ENCODE results near the gene FPR2. TPM values are rescaled to one million over a fixed set of nuclear protein-coding genes. Genes with fewer than 3 reads are reported as not detected.
A peak's percentile ranks its signal among the peaks of the same experiment; 100 is the strongest.

Gene FPR2
- total RNA-seq, 2 donors from 2014 or later, result 0.47 to 1.1 TPM

GRCh38 chr19:51798062-51798461 lies 37.1 kb downstream of the FPR2 start:
- TF ChIP-seq CTCF (IDR thresholded peaks at IDR 0.05), result no peak
- Histone ChIP-seq H3K4me3 (no peak overlapping the region), H3K27me3 (no peaks in the 10 kb centered on the region), H3K27ac (peak overlapping the region; percentile 18), H3K9ac (ENCODE audit: low read depth in 2 of 2, low read length in 2 of 2) (peak overlapping the region in 1 of 2 donors; percentile 7), H3K36me3 (no peaks in the 10 kb centered on the region), H3K4me1 (no peaks in the 10 kb centered on the region), H3K9me3 (no peaks in the 10 kb centered on the region)
- intact Hi-C loops (cut with DNase I), result no loop called here
- DNase-seq, result no peak

GRCh38 chr19:51799034-51799773 lies 38.2 kb downstream of the FPR2 start:
- TF ChIP-seq CTCF (IDR thresholded peaks at IDR 0.05), result no peak
- intact Hi-C loops (cut with DNase I), result no loop called here
- H3K4me3 ChIP-seq, result no peak overlapping the region

GRCh38 chr19:51799774-51800472 lies 38.9 kb downstream of the FPR2 start:
- no peak for DNase-seq
- H3K4me3 ChIP-seq, result no peak overlapping the region
- H3K27me3 ChIP-seq, result no peaks in the 10 kb centered on the region
- no peak for TF ChIP-seq CTCF (IDR thresholded peaks at IDR 0.05)
- H3K4me1 ChIP-seq, result no peaks in the 10 kb centered on the region
- intact Hi-C loops (cut with DNase I), result no loop called here
- no peak overlapping the region for H3K9ac ChIP-seq (ENCODE audit: low read depth in 2 of 2, low read length in 2 of 2)
- H3K9me3 ChIP-seq, result no peaks in the 10 kb centered on the region
- H3K27ac ChIP-seq, result peak overlapping the region; percentile 65
- H3K36me3 ChIP-seq, result no peaks in the 10 kb centered on the region

More at GRCh38 chr19:51799034-51799773, 38.2 kb downstream of the FPR2 start:
- peak overlapping the region; percentile 65 for H3K27ac ChIP-seq
- H3K9me3 ChIP-seq, result no peaks in the 10 kb centered on the region
- H3K9ac ChIP-seq (ENCODE audit: low read depth in 2 of 2, low read length in 2 of 2), result no peak overlapping the region
- H3K36me3 ChIP-seq, result no peaks in the 10 kb centered on the region
- peak; percentile 46 for DNase-seq
- no peaks in the 10 kb centered on the region for H3K4me1 ChIP-seq
- no peaks in the 10 kb centered on the region for H3K27me3 ChIP-seq

GRCh38 chr19:51800473-51801244 lies 39.7 kb downstream of the FPR2 start:
- Histone ChIP-seq H3K9me3 (no peaks in the 10 kb centered on the region), H3K4me1 (no peaks in the 10 kb centered on the region), H3K36me3 (no peaks in the 10 kb centered on the region), H3K27ac (no peak overlapping the region), H3K9ac (ENCODE audit: low read depth in 2 of 2, low read length in 2 of 2) (no peak overlapping the region), H3K27me3 (no peaks in the 10 kb centered on the region), H3K4me3 (no peak overlapping the region)
- DNase-seq, result no peak
- intact Hi-C loops (cut with DNase I), result no loop called here
- TF ChIP-seq CTCF (IDR thresholded peaks at IDR 0.05), result no peak

- Histone ChIP-seq H3K9ac (ENCODE audit: low read depth in 2 of 2, low read length in 2 of 2) (no peak overlapping the region), H3K4me3 (no peak overlapping the region), H3K27ac (no peak overlapping the region), H3K9me3 (no peaks in the 10 kb centered on the region), H3K36me3 (no peaks in the 10 kb centered on the region), H3K4me1 (no peaks in the 10 kb centered on the region), H3K27me3 (no peaks in the 10 kb centered on the region)
- intact Hi-C loops (cut with DNase I), result no loop called here
- DNase-seq, result no peak
- TF ChIP-seq CTCF (IDR thresholded peaks at IDR 0.05), result no peak
These were observed 41.8 kb downstream of the FPR2 start for GRCh38 chr19:51802775-51803174.
